ENCODE data around the gene C10orf53.

The C10orf53 gene

DNA sequence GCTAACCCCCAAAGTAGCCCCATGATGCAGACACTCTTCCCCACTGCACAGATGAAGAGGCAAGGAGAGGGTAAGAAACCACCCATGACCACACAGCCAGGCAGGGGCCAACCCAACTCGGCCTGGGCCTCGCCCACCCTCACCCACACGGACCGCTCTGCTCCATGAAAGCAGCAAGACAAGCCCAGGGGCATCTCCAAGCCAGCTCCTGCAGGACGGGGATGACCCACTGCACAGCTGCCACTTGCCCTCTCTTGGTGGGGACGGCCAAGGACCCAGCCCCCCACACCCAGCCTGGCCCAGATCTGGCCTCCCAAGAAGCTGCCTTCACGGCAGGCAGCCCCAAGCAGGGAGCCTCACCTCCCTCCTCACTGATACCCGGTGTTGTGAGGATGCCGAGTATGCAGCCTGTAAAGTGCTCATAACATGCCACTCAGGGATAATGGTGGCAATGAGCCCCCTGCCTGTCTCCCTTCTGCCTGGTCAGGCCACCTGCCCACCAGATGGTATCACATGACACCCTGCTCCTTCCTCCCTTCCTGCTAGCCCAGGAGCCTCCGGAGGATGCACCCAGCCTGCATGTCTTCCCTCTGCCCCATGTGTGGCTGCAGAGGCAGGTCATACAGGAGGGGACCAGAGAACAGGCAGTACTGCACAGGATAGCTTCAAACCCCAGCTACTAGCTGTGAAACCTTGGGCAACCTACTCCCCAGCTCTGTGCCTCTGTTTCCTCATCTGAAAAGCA lies 59.3 kb downstream of the C10orf53 start:
- DNase-seq = no peak

DNA sequence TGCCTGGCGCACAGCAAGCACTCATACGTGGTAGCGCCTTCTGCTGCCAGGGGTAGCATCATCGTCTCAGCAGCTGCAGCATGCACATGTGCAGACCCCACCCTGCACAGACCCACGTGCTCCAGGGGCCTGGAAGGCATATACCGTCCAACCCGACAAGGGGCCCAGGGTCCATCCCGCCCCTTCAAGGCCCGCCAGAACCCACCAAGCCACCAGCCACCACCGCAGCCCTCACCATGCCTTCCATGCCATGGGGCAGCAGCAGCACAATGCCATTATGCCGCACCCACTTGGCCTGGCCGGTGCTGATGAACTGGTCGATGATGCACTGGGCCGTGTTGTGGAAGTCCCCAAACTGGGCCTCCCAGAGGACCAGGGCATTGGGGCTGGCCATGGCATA lies 60.0 kb downstream of the C10orf53 start:
- DNase-seq = no peak

DNA sequence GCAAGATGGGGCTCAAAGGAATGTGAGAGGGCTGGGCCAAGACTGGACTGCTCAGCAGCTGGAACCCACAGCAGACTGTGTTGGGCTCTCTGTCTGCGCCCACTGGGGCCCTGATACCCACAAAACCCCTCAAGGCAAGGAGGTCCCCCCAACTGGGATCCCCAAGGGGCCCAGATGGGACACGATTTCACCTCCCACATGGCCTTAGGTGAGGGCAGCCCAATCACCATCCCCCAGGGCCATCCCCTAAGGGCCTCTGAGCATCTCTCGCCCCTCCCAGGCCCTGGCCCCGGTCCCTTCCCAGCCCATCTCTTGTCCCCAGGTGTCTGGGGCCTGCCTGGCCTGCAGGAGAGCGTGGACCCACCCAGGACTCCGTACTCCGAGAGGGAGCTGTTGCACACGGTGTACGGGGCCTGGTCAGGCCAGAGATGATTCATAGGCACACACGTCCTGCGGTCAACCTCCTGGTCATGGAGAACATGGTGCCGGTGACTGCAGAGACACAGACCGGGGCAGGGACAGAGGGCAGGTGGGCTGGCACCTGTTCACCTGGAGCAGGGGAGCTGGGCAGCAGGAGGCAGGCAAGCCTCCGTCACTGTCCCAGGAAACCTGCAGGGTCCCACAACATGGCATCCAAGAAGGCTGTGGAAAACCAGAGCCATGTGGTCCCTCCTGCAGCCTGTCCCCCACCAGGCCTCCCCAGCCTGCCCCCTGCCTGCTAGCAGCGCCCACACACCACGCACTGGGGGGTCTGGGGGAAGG lies 61.1 kb downstream of the C10orf53 start:
- DNase-seq = no peak

DNA sequence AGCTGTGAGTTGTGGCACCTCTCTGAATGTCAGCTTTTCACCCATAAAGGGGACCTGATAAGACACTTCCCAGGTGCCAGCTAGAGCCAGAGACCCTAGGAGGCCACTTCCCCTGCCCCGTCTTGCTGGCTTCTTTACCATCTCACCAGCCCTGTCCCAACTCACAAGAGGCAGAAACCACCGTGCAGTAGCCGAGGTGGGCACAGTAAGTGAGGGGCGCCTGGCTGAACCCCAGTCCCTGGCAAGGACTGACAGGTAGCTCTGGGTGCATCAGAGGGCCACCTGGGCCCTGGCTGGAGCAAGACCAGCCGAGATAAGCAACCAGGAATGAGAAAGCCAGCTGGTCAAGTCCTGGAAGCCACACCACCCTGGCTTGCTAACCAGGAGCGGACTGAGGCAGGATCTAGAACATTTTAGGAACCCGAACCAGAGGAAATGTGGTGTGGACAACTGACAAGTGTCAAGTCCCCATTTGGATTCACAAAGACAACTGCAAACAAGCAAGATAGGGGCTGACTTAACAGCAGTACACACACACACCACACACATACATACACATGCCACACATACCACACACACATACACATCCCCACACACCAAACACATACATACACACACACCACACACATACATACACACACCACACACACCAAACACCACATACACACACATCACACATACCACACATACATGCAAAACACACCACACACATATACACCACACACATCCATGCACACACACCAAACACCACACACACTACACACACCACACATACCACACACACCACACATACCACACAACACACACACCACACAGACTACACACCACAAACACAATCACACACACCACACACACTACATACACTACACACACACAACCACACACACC lies 61.9 kb downstream of the C10orf53 start:
- no peak for DNase-seq

DNA sequence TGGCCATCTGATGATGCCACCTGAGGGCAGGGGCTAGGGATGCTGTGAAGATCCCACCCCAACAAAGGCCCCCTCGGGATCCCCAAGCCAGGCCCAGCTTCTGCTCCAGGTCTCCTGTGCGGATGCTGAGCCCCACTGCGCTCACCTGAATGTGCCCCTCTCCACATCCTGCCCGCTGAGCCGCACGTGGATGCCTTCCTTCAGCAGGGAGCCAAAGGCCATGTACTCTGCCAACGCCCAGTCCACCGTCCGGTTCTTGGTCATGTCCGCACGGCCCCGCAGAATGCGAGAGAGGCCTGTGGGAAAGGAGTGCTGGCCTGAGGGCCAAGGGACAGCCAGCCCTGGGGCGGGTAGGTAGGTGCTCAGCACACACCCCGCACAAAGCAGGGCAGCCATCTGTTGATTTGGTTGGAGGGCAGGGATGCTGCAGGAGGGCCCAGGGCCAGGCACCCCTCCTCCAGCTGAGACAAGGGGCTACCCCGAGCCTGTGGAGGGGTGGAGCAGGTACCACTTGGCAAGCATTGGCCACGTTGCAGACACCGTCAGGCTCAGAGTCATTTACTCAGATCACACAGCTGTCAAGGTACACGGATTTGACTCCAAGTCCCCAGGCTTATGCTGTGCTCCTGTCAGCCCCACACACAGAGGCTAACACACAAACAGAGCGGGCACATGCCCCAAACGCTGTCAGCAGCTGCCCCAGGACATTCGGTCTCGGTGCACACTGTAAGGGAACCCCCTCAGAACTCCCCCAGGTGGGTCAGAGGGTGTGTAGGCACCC lies 63.4 kb downstream of the C10orf53 start:
- no peak for DNase-seq

DNA sequence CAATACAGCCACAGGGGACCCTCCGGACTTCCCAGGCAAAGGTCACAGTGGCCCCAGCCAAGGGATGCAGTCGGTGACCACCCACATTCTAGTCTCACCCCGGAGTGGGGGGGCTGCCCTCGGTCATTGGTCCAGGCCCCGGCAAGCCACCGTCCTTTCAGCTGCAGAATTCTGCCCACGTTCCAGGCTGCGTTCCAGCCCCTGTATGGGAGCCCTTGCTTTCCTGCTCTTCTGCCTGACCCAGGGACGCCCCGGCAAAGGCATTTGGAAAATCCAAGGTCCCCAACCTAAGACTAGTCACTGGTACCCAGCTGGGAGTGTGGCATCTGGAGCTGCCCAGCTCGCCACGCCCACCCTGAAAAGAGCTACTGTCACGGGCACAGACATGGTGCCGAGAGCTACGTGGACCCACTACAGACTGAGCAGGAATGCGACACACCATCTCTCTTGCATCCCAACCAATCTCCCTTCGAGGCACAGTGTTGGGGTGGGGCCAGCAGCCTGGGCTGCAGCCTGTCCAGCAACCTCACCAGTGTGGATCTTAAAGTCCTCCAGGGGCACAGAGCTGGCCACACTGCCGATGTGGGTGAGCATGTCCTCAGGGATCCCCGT lies 64.1 kb downstream of the C10orf53 start:
- no peak for DNase-seq

DNA sequence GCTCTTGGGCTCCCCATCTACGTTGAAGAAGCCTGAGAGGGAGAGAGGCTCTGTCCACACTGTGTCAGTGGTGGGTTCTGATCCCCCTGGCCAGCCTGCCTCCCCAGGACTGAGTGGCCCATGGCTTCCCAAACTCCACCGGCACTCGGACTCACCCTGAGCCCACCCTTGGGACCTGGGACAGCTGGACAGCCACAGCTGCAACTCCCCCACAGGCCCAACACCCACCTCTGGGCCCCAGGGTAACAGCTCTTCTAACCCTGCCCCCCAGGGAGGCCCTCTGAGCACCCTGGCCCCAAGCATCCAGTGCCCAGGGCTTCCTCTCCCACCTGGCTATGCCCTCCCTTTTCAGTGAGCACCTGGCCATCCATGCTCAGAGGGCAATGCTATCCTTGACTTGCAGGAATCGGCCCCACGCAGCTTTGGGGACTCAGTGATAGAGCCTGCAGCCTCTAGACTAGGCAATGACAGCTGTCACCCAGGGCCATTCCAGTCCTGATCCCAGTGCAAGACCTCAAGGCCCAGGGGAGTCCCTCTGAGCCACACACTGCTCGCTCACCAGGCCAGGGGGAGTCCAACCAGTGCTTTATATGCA lies 64.7 kb downstream of the C10orf53 start:
- no peak for DNase-seq

DNA sequence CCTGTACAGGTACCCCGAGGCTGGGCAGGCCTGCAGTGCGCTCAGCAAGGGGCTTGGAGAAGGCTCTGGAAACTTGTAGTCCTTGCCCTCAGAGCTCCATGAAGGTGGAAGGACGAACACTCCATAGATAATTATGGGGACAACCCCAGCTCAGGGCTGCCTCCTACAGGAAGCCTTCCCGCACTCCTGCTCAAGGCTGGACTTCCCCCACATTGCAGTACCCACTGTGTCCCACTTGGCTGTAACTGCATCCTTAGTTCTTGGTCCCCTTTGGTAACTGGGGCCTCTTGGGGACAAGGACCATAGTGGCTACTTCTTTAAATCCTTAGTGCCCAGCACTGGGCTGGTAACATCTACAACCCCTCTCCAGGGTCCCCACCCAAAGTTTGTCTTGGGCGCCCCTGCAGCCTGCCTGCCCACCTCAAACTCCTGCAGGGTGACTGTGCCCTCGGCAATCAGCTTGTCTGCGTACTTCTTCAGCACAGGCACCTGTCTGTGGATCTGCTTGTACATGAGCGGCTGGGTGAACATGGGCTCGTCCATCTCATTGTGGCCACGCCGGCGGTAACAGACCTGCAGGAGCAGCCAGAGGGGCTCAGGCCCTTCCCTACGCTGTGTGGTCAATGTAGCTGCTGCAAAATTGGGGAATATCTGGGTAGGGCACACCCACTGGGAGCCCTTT lies 65.6 kb downstream of the C10orf53 start:
- no peak for DNase-seq

DNA sequence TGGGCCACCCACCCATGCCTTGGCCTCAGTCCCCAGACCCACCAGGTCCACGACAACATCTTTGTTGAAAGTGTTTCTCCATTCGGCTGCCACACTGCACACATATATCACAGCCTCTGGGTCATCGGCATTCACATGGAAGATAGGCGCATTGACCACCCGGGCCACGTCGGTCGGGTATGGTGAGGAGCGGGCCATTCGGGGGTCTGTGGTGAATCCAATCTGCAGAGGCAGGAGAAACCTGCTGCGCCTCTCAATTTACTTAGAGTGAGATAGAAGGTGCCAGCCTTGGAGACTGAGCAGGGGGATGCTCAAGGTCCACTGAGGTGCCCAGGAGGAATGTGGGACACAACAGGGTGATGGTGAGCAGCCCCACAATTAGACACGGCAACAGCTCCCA lies 66.3 kb downstream of the C10orf53 start:
- DNase-seq = no peak

DNA sequence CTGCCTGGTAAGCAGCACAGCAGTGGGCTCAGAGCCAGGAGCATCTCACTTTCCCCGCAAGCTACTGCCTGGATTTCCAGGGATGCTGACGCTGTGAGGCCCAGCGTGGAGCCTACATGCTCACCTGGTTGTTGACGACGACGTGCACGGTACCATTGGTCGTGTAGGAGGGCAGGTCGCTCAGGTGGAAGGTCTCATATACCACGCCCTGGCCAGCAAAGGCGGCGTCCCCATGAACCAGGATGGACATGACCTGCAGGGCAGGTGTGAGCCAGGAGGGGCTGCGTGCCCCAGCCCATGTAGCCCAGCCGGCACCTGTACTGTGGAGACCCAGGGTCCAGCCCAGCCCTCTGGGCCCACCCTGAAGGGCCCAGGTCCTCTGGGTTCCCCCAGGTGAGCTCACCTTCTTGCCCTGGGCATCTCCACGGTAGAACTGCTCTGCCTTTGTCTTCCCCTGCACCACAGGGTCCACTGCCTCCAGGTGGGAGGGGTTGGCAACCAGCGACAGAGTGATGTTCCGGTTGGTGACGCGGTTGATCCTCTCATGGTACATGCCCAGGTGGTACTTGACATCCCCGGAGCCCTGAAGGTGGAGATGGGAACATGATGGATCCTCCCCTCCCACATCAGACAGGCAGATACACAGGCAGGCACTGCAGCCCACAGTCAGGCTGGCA lies 67.3 kb downstream of the C10orf53 start:
- no peak for DNase-seq
